ENCODE data around the gene PIGK. TPM values are rescaled to one million over a fixed set of nuclear protein-coding genes. Genes with fewer than 3 reads are reported as not detected.

PIGK gene
- total and polyA plus RNA-seq, 8 donors, result 0.58 to 62.4 (median 8.5) TPM

DNA sequence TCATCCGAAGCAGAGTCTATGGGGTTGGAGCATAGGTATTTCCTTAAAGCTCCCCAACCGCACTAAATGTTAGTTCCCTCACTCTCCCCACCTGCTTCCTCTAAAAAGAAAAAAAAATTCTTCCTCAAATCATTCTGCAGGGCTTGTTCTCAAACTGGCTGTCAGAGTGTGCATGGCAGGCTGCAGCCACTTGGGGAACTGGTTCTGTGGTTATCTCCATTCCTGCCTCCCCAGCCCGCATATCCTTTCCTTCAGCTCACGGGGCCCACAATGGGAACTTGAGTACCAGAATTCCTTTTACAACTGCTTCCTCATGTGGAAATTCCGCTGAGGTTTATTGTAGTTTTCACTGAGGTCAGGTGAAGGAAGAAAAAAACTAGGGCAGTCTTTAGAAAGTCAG, 159.2 kb downstream of the PIGK start:
- 32 to 50% (median 42%) methylated on average over 5 of the region's 5 CpGs for WGBS, 5 donors
- H3K27ac ChIP-seq, result no peak overlapping the region
- H3K9me3 ChIP-seq, result no peaks in the 10 kb centered on the region
- H3K4me1 ChIP-seq, result no peaks in the 10 kb centered on the region
- DNase-seq, result peak in 1 of 2 donors; percentile 28
- intact Hi-C loops (cut with DNase I; ENCODE audit: low total_unique reads), result no loop called here
- no peak overlapping the region for H3K4me3 ChIP-seq
- TF ChIP-seq POLR2A (IDR thresholded peaks at IDR 0.05), result no peak
- TF ChIP-seq POLR2AphosphoS5 (IDR thresholded peaks at IDR 0.05), result no peak
- TF ChIP-seq EP300 (IDR thresholded peaks at IDR 0.05), result no peak
- TF ChIP-seq, protein P1, sequence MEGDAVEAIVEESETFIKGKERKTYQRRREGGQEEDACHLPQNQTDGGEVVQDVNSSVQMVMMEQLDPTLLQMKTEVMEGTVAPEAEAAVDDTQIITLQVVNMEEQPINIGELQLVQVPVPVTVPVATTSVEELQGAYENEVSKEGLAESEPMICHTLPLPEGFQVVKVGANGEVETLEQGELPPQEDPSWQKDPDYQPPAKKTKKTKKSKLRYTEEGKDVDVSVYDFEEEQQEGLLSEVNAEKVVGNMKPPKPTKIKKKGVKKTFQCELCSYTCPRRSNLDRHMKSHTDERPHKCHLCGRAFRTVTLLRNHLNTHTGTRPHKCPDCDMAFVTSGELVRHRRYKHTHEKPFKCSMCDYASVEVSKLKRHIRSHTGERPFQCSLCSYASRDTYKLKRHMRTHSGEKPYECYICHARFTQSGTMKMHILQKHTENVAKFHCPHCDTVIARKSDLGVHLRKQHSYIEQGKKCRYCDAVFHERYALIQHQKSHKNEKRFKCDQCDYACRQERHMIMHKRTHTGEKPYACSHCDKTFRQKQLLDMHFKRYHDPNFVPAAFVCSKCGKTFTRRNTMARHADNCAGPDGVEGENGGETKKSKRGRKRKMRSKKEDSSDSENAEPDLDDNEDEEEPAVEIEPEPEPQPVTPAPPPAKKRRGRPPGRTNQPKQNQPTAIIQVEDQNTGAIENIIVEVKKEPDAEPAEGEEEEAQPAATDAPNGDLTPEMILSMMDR (IDR thresholded peaks at IDR 0.05), result no peak
- no peaks in the 10 kb centered on the region for H3K27me3 ChIP-seq
- H3K36me3 ChIP-seq, result no peaks in the 10 kb centered on the region

DNA sequence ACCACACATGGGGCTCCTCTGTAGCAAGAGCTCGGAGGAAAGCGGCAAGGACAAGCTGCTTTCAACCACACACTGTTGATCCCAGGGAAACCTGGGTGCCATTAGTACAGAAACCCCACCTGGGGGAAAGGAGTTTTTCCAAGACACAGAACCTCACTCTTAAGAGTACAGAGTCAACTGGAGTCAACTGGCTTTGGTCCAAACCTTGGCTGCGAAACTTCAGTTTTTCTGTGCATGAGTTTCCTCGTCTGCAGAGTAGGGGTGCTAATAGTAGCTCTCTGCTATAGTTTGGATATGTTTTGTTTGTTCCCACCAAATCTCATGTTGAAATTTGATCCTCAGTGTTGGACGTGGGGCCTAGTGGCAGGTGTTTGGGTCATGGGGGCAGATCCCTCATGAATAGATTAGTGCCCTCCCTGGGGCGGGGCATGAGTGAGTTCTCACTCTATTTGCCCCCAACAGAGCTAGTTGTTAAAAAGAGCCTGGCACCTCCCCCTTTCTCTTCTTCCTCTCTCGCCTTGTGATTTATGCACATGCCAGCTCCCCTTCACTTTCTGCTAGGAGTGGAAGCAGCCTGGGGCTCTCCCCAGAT, 161.1 kb downstream of the PIGK start:
- Histone ChIP-seq H3K27me3 (no peaks in the 10 kb centered on the region), H3K4me1 (no peaks in the 10 kb centered on the region), H3K36me3 (no peaks in the 10 kb centered on the region), H3K27ac (no peak overlapping the region), H3K4me3 (no peak overlapping the region), H3K9me3 (no peaks in the 10 kb centered on the region)
- TF ChIP-seq EP300 (IDR thresholded peaks at IDR 0.05) (no peak), POLR2AphosphoS5 (IDR thresholded peaks at IDR 0.05) (no peak), POLR2A (IDR thresholded peaks at IDR 0.05) (no peak)
- TF ChIP-seq, protein P1 (IDR thresholded peaks at IDR 0.05), result no peak
- intact Hi-C loops (cut with DNase I; ENCODE audit: low total_unique reads), result no loop called here
- WGBS, 5 donors, result 64 to 72% (median 70%) methylated on average over 7 of the region's 7 CpGs
- DNase-seq, result no peak

DNA sequence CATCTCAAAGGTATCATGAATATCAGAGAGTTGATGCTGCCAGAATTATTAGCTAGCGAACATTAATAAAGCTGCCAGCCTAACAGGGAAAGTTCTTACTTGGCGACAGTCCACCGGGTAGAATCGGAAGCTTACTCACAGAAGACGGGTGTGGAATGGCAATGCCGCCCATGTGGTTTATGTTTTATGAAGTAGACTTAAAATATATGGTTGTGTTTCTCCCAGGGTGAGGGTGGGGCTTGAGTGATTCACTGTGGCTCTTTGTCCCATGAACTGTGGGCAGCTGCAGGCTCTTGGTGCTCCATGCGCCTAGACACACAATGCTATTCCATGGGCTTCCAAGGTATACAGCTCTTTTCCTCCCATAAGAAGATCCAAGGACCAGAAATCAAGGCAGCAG, 162.7 kb downstream of the PIGK start:
- Histone ChIP-seq H3K9me3 (no peaks in the 10 kb centered on the region), H3K27me3 (no peaks in the 10 kb centered on the region), H3K36me3 (no peaks in the 10 kb centered on the region), H3K4me1 (no peaks in the 10 kb centered on the region), H3K27ac (no peak overlapping the region), H3K4me3 (no peak overlapping the region)
- no peak for DNase-seq
- intact Hi-C loops (cut with DNase I; ENCODE audit: low total_unique reads), result no loop called here
- 85 to 95% (median 93%) methylated on average over 7 of the region's 7 CpGs for WGBS, 5 donors
- TF ChIP-seq EP300 (IDR thresholded peaks at IDR 0.05), result no peak
- TF ChIP-seq, protein P1 (IDR thresholded peaks at IDR 0.05), result no peak
- no peak for TF ChIP-seq POLR2A (IDR thresholded peaks at IDR 0.05)
- no peak for TF ChIP-seq POLR2AphosphoS5 (IDR thresholded peaks at IDR 0.05)

DNA sequence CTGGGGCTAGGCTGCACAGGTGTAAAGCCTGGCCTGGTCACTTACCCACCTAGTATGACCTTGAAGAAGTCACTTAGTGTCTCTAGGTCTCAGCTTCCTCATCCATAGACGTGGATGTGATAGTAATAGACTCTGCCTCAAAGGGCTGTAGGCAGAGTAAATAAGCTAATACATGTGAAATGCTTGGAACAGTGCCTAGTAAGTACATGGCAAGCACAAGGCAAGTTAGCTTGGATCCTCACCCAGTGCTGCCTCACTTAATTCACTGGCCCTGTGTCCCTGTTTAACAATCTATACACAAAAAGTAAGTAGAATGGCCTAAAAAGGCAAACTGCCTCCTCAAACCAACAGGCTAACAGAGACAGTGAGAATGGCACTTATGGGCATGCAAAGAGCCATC, 167.8 kb downstream of the PIGK start:
- intact Hi-C loops (cut with DNase I; ENCODE audit: low total_unique reads), result no loop called here
- H3K4me1 ChIP-seq, result no peaks in the 10 kb centered on the region

More for the DNA sequence above, 167.8 kb downstream of the PIGK start:
- H3K27ac ChIP-seq, result no peak overlapping the region
- H3K36me3 ChIP-seq, result no peaks in the 10 kb centered on the region
- H3K27me3 ChIP-seq, result no peaks in the 10 kb centered on the region
- 13 to 33% (median 20%) methylated on average over 1 of the region's 1 CpG for WGBS, 5 donors
- H3K9me3 ChIP-seq, result no peaks in the 10 kb centered on the region
- H3K4me3 ChIP-seq, result no peak overlapping the region
- DNase-seq, result no peak
- TF ChIP-seq POLR2AphosphoS5 (IDR thresholded peaks at IDR 0.05), result no peak
- no peak for TF ChIP-seq POLR2A (IDR thresholded peaks at IDR 0.05)
- TF ChIP-seq, protein P1 (IDR thresholded peaks at IDR 0.05), result no peak
- TF ChIP-seq EP300 (IDR thresholded peaks at IDR 0.05), result no peak

All from stomach (tissue), 9 donors.